ELR (cell line): ENCODE measurements around the gene TMPRSS4.

Experiments
- DNase-seq: peaks from one replicate; pipeline ENCODE4 v3.0.0-alpha.2; 2015; ENCODE audit warnings: low read depth

TMPRSS4 gene

GRCh38 chr11:118136341-118136740 is 59.5 kb downstream of the TMPRSS4 start:
- DNase-seq = no peak

DNA sequence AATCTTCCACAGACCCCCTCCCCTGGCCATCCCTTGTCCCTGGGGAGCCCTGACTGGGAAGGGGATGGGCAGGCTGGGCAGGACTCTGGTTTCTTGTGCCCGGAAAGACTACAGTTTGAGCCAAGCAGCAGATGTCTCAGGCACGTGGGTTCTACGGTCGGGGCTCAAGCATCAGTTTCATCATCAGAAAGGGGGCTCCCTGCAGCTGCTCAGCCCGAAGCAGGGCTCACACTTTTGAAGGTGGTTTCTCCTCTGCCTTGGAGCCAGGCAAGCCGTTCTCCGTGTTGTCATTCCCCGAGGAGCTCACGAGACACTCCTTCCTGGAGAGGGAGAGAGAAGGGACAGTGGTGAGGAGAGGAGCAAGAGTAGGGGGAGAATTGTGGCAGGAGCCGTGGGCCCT is 59.9 kb downstream of the TMPRSS4 start:
- no peak for DNase-seq

DNA sequence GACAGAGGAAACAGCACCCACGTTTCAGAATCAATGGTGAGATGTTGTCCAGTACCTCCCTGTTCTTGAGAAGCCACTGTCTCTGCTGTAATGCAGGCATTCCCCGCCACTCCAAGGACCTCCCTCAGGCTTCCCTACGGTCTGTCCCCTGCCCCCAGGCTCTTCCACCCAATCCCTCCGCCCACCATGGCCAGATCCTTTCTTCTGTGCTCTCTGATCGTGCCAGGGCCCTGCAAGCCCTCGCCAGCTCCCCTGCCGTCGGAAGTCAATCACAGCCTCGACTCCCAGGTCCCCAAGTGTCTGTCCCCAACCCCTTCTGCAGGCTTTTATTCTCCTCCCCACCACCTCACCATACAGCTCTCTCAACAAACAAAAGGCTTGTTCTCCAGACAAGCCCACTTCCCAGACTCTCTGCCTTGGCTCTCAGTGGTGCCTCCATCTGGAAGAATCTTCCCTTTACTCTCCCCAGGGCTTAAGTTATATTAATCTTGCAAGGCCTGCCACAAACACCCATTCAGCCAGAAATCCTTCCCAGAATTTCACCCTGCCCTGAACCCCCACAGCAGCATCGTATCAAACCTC is 62.1 kb downstream of the TMPRSS4 start:
- DNase-seq = no peak

DNA sequence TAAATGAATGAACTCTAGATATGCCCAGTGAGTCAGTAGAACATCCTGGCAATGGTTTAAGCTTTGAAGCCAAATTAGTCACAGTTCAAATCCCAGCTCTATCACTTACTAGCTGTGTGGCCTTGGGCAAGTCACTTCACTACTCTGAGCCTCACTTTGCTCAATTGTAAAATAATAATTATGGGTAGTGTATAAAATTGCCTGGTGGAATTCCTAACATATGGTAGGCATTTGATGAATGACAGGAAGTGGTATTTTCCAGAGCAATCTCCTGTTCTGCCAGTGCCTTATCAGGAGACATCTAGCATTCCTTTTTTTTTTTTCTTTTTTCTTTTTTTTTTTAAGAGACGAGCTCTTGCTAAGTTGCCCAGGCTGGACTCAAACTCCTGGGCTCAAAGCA is 62.7 kb downstream of the TMPRSS4 start:
- DNase-seq = peak; percentile 5

- DNase-seq = peak; percentile 53
These were observed 65.2 kb downstream of the TMPRSS4 start for GRCh38 chr11:118142081-118142480.

DNA sequence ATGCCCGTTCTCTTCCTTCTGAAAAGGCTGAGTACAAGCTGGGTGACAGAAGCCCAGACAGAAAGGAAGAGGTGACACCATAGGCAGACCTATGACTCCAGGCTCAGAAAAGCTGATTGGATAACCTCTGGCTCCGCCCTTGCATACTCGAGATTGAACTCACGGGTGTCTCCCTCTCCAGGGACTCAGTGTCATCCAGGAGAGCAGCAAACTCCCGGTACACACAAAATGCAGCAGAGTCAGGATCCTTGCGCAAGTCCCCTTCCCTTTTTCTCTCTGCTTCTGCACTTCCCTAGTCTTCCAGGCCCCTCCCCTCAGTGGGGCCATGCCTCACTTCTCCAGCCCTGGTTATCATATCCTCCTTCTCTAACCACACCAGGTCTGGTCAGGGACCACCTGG is 65.9 kb downstream of the TMPRSS4 start:
- peak; percentile 8 for DNase-seq

- DNase-seq = no peak
These were observed 66.8 kb downstream of the TMPRSS4 start for GRCh38 chr11:118143661-118144185.

- DNase-seq = no peak
These were observed 67.7 kb downstream of the TMPRSS4 start for GRCh38 chr11:118144301-118145268.

DNA sequence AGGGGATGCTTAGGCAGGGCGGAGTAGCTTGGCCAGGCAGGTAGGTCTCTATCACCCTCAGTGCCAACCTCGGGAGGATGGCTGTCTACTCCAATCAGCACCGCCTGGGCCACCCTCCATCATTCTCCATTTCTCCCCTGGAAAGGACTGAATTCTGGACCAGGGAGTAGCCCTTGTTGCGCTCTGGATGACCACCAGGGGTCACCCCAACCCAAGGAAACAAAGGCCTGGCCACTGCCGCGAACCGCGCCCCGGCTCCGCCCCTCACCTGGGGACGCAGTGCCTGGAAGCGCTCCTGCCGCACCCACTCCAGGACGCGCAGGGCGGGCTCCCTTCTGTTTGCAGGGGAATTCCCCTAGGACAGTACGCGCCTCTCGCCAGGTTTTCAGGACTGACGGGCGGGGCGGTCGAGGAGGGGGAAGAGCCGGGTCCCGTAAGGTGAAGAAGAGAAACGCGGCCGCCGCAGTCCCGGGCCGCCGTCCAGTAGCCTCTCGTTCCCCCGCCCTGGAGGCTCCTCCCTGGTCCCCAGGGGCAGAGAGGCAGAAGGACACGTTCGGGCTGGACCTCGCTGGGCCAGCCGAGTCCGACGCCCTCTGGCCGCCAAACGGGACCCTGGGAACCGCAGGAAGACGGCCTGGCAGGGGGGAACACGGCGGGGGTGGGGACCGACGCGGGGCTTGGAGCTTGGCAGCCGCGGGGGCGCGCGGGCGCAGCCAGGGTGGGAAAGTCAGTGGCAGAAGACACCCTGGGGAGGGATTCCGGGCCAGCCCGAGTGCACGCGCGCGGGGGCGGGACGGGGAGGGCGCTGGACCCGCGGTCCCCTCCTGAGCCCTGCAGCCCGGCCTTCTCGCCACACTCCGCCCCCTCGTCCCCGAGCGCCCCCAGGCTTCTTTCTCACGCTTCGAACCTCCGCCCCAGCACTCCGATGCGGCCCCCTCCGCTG is 68.7 kb downstream of the TMPRSS4 start:
- peak; percentile 75 for DNase-seq

GRCh38 chr11:118146554-118146953 is 69.7 kb downstream of the TMPRSS4 start:
- DNase-seq = no peak

- no peak for DNase-seq
These were observed 70.6 kb downstream of the TMPRSS4 start for GRCh38 chr11:118147502-118147901.

DNA sequence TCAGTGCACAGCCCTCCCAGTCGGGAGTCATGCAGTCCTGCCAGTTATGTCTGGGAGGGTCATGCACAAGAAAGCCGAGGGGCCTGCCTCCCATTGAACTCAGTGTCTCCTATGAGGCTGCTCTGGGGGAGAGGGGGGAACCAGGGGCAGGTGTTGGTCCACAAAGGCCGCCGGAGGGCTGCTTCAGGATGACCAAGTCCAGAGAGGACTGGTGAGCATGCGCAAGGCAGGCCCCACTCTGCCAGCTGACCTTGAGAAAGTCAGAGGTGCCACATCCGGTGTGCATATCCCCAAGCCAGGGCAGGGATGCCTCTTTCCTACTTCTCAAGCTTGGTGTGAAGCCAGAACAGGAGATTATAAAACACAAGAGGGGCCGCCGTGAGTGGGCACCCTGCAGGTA is 71.4 kb downstream of the TMPRSS4 start:
- DNase-seq = no peak

- DNase-seq = no peak
These were observed 72.0 kb downstream of the TMPRSS4 start for GRCh38 chr11:118148856-118149255.

GRCh38 chr11:118149493-118149892 is 72.6 kb downstream of the TMPRSS4 start:
- no peak for DNase-seq

GRCh38 chr11:118151431-118151830 is 74.6 kb downstream of the TMPRSS4 start:
- DNase-seq = no peak

DNA sequence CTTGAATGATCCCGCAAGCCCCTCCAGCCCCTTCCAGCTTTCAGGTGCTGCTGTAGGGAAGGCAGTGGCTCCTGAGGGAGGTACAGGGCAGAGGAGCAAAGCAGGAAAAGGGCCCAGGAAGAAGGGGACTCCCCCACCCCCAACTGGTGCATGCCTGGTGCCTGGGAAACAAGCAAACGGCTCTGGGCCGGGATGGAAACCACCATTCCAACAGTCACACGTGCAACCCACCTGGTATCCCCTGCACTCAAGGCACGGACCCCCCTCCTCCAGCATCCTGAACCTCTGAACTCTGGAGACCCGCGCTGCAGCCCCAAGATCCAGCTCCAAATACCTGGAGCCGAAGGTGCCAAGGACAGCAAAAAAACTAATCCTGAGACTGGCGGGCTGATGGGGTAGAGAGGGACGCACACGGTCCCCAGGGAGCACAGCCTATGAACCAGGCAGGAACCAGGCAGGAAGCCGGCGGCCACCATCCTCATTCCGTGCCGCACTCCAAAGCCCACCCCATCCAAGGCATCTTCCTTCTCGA is 75.2 kb downstream of the TMPRSS4 start:
- no peak for DNase-seq

DNA sequence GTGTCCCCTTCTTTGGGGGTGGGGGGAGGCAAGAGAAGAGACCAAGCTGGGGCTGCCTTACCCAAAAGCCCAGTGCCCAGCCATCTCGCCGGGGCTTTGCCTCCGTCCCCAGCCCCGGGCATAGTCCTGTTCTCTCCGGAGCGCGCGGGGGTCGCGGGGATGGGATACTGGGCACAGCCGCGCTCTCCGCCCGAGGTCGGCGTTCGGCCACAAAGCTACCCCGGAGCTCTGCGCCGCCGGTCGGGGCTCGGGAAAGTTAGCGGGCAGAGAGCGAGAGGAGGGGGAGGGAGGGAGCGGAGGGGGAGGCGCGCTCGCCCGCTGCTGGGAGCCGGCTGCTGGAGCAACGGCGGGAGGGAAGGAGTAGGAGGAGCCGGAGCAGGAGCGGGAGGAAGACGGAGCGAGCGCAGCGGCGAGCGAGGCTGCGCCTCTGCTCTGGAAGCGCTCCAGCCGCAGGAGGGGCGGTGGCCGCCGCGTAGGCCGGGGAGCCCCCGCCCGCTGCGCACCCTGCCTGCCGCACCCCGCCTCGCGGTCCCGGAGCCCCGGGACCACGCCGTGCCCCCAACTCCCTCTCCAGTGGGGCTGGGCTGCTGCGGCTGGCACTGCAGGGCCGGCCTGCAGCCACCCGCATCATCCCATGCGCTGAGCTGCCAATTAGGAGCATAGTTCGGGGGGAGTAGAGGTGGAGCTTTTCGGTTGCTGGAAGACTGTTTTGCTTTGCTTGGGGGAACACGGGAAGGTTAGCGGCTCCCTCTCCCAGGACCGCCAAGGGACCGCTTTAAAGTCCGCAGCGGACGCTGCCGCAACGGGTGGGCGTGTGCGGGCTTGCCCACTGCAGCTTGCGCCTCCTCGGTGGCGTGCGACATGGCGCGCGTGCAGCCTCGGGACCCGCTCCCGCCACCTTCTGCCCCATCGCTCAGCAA is 75.9 kb downstream of the TMPRSS4 start, which contains the start of gene SCN4B:
Gene SCN4B, minus strand, starts transcription at position 272 of the 920 bp plus-strand sequence. Its CDS starts 150 bp downstream, at position 122.
- DNase-seq = peak; percentile 47

GRCh38 chr11:118153516-118153915 is 76.6 kb downstream of the TMPRSS4 start:
- no peak for DNase-seq

- DNase-seq = no peak
These were observed 77.1 kb downstream of the TMPRSS4 start for GRCh38 chr11:118153976-118154375.

DNA sequence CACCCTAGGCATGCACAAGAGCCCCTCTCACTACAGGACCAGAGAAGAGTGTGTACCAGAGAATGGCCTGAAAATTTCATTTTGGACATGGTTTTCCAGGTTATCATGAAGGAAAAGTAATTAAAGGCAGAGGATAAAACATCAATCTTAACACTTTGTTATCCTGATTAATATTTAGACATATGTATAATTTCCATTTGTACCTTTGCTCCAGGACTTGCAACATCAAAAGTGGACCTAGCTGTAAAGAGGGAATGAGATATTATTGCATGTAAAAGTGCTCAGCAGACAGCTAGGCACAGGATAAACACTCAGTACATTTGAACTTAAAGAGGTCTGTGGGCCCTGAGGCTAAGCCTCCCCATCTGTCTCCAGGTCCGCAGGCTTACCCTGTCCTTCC is 77.8 kb downstream of the TMPRSS4 start:
- no peak for DNase-seq
